A549 treated with dexamethasone at 1 μM for 4 hours (cell line): ENCODE data around the gene MRPL57. TPM values are rescaled to one million over a fixed set of nuclear protein-coding genes. Genes with fewer than 3 reads are reported as not detected.

Experiments used
- total RNA-seq: library from RNA; stranded (reverse); fragments of 200-300 nt; extraction: Qiagen RNA extraction; gene quantifications from 5 replicates; pipeline ENCODE4 v1.2.3, GENCODE V29; 2022

MRPL57 gene
- total RNA-seq: 19.3 to 26.4 TPM (median 22.9 TPM) in 5 replicates

DNA sequence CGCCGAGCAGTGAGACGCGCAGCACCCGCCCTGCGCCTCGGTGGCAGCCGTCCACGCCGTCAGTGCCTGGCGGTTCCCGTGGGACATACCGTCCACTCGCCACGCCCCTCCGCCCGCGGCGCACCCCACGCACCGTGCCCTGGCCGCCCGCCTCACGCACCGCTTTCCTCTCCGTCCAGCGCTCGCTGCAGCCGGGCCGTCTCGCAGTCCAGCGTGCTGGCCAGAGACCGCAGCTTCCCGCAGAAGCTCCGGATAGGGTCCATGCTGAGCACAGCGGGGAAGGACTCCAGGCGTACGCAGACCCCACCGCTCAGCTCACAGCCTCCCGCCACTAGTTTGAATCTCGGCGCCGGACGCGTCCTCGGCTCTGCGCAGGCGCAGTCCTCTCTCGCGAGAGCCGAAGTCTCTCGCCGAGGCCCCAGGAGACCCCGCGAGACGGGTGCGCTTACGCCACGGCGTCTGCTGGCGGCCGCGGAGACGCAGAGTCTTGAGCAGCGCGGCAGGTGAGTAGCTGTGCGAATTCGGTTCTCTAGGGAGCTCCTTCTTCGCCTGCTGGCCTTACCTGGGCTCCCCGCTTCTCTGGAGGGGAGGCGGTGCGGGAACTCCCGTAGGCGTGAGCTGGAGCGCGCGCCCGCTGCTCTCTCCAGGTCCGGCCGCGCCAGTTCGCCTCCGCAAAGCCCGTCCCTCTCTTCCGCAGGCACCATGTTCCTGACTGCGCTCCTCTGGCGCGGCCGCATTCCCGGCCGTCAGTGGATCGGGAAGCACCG, at the start of gene MRPL57, which contains the start of gene SKA3:
Gene MRPL57, plus strand, starts transcription at position 444 of the 767 bp plus-strand sequence. Its CDS starts 259 bp downstream, at position 703.
Gene SKA3, minus strand, starts transcription at position 338 of the 767 bp plus-strand sequence. Its CDS starts 75 bp downstream, at position 263.

Other genes with a start within 250 kb of the MRPL57 start
- gene LATS2, start 115.1 kb upstream of the MRPL57 start, total RNA-seq: 10.1 to 15.0 TPM (median 13.5 TPM) in 5 replicates
- gene SAP18, start 36.5 kb upstream of the MRPL57 start, total RNA-seq: 127 to 183 TPM (median 152 TPM) in 5 replicates
- gene SKA3, start 106 bp upstream of the MRPL57 start, total RNA-seq: 14.3 to 17.2 TPM (median 16.0 TPM) in 5 replicates